Muscle of back (tissue), 11 donors: ENCODE measurements around the gene ILKAP. TPM values are rescaled to one million over a fixed set of nuclear protein-coding genes. Genes with fewer than 3 reads are reported as not detected.
"Not testable (repeated sequence)": the region's sequence is repeated elsewhere in the genome, so short reads cannot be mapped to it uniquely, and the experiment has no call there.

Experiments
- DNase-seq, 3 donors: peaks; one replicate each; pipeline versions ENCODE4 v3.0.0 to v3.0.0-alpha.2; 2013
- polyA plus RNA-seq, 10 donors: library from polyadenylated mRNA; unstranded; fragments of 120-200 nt; gene quantifications; one replicate each; pipeline ENCODE4 v1.2.1, GENCODE V29; 2013; ENCODE audit not compliant: insufficient read length in 10 of 10

ILKAP gene
- polyA plus RNA-seq, 10 donors = 27.6 to 45.1 (median 31.7) TPM

- DNase-seq = no peak
Measured at GRCh38 chr2:238203973-238204683, 633 bp upstream of the ILKAP start.

DNA sequence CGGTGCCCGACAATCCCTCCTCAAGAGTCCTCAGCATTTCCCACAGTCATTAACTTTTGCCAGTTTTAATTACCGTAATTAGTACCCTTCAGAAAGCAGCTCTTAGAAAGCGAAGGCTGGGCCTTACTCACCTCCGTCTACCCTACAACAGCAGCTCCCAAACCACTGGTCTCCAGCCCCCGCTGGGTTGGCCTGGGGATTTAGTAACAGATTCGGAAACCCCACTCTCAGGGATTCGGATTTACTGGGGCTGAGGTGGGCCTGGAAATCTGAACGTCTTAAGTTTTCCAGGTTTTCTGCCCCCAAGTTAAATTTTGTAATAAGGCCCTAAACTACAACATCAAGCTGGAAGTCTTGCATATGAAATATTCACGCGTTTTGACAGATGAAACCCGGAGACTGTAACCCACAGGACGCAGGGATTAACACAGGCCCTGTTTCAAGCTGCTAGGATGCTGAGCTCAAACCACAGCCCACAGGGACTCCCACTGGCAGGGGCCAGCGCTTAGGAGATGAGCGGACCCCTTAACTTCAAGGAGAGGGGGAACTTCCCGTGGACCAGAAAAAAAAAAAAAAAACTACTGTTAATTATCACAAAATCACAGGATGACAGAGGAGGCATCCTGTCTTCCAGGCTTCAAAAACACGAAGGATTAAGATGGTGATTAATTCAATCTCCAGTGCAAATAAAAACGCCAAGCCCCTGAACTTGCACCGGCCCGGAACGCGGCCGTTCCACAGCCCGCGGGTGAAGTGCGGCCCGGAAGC lies 985 bp downstream of the ILKAP start:
- DNase-seq = peak in 2 of 3 donors; percentile 15 to 43

GRCh38 chr2:238190445-238190844 lies 13.1 kb downstream of the ILKAP start:
- DNase-seq = no peak

GRCh38 chr2:238187618-238188548 lies 15.6 kb downstream of the ILKAP start:
- DNase-seq = no peak

- no peak for DNase-seq
Measured at GRCh38 chr2:238183821-238184220, 19.7 kb downstream of the ILKAP start.

DNA sequence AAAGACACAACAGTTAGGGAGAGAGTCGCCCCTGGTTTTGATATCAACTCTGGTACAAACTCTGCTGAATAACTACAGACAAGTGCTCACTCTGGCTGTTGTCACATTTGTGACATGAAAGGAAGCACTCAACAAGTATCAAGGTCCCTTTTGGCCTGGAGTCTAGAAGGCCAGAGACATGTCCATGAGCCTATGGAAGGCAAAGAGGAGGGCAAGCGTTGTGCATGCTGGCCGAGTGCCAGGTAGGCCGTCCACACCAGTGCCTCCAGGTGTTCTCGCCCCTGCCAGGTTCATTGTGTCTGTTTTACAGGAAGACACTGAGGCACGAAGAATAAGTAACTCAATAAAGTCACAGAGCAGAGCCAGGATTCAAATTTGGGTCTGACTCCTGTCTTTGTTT lies 21.1 kb downstream of the ILKAP start:
- DNase-seq = no peak

DNA sequence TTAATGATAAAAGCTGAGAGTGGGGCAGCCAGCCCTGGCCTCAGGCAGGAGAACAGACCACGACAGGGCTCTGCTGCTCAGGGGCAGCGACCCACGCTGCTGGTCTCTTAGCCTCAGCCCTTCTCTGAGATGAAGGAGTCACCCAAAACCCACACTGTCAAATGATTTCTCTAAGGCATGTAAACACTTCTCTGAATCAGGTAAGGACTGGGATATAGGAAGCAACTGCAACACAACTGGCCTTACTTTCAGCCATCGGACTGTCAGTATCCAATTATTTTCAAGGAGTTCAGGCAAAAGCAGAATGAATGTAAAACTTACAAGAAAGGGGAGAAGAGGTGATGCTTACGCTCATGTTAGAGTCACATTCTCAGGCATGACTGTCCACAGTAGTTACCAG lies 22.9 kb downstream of the ILKAP start:
- no peak for DNase-seq

- DNase-seq = no peak
Measured at GRCh38 chr2:238176613-238177012, 26.9 kb downstream of the ILKAP start.

DNA sequence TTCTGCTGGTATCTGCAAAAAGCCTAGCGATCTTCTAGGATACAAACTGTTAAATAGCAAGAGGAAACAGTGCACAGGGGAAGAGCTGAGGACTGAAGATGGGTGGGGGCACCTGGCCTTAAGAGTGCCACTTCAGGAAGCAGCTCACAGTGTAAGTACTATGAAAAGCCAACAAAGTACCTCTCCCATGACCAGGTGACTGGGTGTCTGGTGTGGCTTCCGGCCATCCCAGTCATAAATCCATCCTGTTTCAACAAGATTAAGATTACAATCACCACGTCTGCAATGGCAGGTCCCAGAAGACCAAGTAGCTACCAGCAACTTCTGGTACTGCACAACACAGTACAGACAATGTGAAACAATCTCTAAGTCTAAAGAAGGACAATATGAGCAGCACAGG lies 28.8 kb downstream of the ILKAP start:
- DNase-seq = no peak

DNA sequence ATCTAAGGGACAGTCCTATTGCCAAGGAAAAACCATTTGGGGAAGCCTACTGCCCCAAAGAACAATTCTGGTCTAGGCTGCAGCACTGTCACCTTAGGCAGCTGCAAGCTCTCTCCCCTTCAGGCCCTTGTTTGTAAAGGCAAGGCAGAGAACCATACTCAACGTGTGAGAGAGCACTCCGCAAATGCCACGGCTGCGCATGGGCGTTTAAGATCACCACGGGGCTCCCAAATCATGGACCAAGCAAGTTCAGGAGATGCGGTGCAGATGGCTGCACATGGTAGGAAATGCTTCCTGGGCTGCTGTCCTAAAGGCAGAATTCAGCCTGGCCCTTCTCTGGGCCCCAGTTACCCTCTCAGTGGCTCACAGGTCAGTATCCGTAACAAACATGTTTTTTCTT lies 29.2 kb downstream of the ILKAP start:
- no peak for DNase-seq

- no peak for DNase-seq
Measured at GRCh38 chr2:238173692-238174091, 29.8 kb downstream of the ILKAP start.

DNA sequence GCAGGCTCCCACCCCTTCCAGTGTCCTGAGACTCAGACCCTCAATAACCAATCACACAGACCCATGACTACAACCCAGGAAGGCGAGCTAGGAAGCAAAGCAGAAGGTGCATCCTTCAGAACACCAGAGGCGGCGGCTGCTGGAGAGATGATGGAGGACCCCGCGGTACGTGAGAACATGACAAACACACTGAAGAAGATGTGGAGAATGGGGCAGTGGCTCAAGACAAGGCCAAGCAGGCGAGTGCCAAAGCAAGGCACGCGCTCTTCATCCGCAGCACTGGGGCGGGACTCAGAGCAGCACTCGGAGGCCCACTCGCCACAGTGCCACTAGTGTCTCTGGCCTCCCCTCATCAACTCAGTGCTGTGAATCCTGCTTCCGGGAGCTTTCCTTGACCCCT lies 31.1 kb downstream of the ILKAP start:
- DNase-seq = no peak

DNA sequence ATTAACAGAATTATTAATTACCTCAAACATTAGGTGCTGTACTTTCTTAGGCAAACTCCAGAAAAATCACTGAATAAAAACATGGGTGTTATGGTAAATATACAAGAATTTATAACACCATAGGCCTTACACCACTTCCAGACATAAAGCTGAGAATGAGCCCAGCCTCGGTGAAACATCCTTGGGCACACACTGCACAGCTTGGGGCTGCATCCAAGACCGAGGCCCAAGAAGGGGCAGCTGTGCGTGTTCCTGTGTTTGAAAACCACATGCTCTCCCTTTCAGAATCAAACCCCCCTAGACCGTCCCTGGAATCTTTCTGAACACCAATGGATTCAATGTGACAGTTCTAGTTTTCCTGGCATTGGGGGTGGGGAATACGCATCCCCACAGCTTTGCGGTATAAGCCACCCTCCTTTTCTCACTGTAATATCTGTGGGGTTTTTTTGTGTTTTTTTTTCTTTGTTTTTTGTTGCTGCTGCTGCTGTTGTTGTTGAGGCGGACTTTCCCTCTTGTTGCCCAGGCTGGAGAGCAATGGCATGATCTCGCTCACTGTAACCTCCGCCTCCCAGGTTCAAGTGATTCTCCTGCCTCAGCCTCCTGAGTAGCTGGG lies 31.8 kb downstream of the ILKAP start:
- DNase-seq = no peak

DNA sequence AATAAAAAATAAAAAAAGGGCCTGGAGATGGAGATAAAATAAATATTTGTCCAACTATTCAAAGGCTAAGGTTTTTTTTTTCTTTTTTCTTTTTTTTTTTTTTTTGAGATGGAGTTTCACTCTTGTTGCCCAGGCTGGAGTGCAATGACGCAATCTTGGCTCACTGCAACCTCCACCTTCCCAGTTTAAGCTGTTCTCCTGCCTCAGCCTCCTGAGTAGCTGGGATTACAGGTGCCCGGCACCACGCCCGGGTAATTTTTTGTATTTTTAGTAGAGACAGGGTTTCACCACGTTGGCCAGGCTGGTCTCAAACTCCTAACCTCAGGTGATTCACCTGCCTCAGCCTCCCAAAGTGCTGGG lies 32.4 kb downstream of the ILKAP start:
- not testable (repeated sequence) for DNase-seq

GRCh38 chr2:238170386-238171071 lies 33.0 kb downstream of the ILKAP start:
- DNase-seq = no peak

- peak in 1 of 3 donors; percentile 92 for DNase-seq
Measured at GRCh38 chr2:238169708-238170251, 33.7 kb downstream of the ILKAP start.

GRCh38 chr2:238169048-238169707 lies 34.3 kb downstream of the ILKAP start:
- peak in 1 of 3 donors; percentile 87 for DNase-seq

DNA sequence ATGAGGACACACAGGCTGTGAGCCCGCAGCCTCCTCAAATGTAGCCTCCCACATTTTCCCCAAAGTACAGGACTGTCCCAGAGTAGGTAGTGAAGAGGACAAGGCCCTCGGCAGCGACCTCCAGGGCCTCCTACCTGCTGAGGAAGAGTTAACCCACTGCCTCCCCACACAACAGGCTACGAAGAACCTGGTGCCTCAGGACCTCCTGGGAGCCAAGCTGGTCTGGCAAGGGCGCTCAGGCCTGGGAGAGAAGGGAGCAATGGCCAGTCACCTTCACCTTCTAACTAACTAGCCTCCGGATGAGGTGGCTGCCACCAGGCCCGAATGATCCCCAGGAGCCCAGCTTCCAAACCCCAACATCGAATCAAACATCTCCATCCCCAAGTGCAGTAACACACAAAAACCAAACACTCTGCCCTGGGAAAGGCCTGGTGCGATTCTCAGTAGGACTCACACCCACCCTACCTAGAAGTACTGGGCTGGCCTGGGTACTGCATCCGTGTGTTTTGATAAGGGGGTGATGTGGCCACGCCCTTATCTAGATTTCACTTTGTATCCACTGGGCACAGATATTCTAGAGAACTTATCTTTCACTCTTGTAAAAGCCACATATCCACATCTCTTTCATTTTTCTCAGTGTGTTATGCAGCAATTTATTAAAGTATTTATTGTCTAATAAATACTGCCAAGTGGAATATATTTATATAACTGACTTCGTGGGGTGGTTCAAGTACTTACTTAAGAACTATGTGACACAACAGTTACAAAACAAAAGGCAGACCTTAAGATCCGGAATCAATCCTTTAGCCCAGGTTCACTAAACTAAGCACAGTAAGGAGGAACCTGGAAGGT lies 35.1 kb downstream of the ILKAP start:
- no peak for DNase-seq

- DNase-seq = no peak
Measured at GRCh38 chr2:238167761-238168160, 35.7 kb downstream of the ILKAP start.
